Heart right ventricle (tissue), 16 donors: ENCODE results near the gene RAC2. TPM values are rescaled to one million over a fixed set of nuclear protein-coding genes. Genes with fewer than 3 reads are reported as not detected.

Experiments used
- ATAC-seq, 8 donors: fragments of 200-7000 bp; cut with Tn5 transposase; one replicate each; pipeline ENCODE4 v1.9.1; 2020; ENCODE audit warnings: mild to moderate bottlenecking in 8 of 8, moderate library complexity in 8 of 8, moderate number of reproducible peaks in 1 of 8
- DNase-seq, 2 donors: peaks; one replicate each; pipeline ENCODE4 v3.0.0-alpha.2; 2020
- H3K27ac ChIP-seq, 10 donors: fragments of 200-600 bp; sonication (generic) in 2 of 10; one replicate each; pipeline versions ENCODE4 v1.5.0 to v1.8.0; 2020 to 2022; ENCODE audit warnings: mild to moderate bottlenecking in 3 of 10
- H3K27me3 ChIP-seq, 7 donors: fragments of 200-600 bp; one replicate each; pipeline ENCODE4 v1.8.0; 2021 to 2022; ENCODE audit warnings: mild to moderate bottlenecking in 2 of 7
- H3K36me3 ChIP-seq, 9 donors: fragments of 200-600 bp; sonication (generic) in 1 of 9; one replicate each; pipeline versions ENCODE4 v1.5.0 to v1.8.0; 2020 to 2022; ENCODE audit warnings: mild to moderate bottlenecking in 2 of 9
- H3K4me1 ChIP-seq, 9 donors: fragments of 200-600 bp; sonication (generic) in 1 of 9; one replicate each; pipeline versions ENCODE4 v1.5.0 to v1.8.0; 2020 to 2022; ENCODE audit warnings: mild to moderate bottlenecking in 4 of 9
- H3K4me3 ChIP-seq, 10 donors: fragments of 200-600 bp; sonication (generic) in 2 of 10; one replicate each; pipeline versions ENCODE4 v1.5.0 to v1.8.0; 2020 to 2022; ENCODE audit warnings: mild to moderate bottlenecking in 7 of 10, moderate library complexity in 2 of 10
- H3K9me3 ChIP-seq, 11 donors: fragments of 200-600 bp in 10 of 11; sonication (generic) in 2 of 11; one replicate each; pipeline versions ENCODE4 v1.5.0 to v1.8.0; 2013 to 2022; ENCODE audit warnings: mild to moderate bottlenecking in 2 of 11, control low read depth in 1 of 11, moderate library complexity in 1 of 11
- CTCF ChIP-seq, 9 donors: fragments of 200-600 bp; sonication (generic) in 2 of 9; IDR thresholded peaks; one replicate each; pipeline versions ENCODE4 v1.5.0 to v1.8.0; 2021 to 2022; ENCODE audit warnings: antibody characterized with exemption in 9 of 9, mild to moderate bottlenecking in 5 of 9, moderate library complexity in 1 of 9
- WGBS, 2 donors: extraction: QIAGEN DNeasy Blood & Tissue Kit; methylation state at CpG; one replicate each; pipeline ENCODE4 v1.1.7; 2013; ENCODE audit warnings: inconsistent platforms in 1 of 2; 5-methylcytosine and 5-hydroxymethylcytosine counted together
- intact Hi-C, 10 donors: fragments of 100-400 bp; cut with DNase I; formaldehyde crosslinking; loops; one replicate each; pipeline versions ENCODE4 v1.11.1 to v1.14.2; 2022
- polyA plus RNA-seq, 2 donors: library from polyadenylated mRNA; stranded (reverse); fragments of 200-250 nt; gene quantifications; one replicate each; pipeline ENCODE4 v1.2.3, GENCODE V29; 2013
- total RNA-seq, 10 donors: library from RNA; stranded (reverse); fragmentation: NEBNext Ultra II Directional in 3 of 10; extraction: Animal tissue kit (Norgen Biotek cat#: 25700) in 3 of 10; gene quantifications; one replicate each; pipeline versions ENCODE4 v1.2.1 to v1.2.4, GENCODE V29; 2021 to 2023
- donor health status: Arrhythmogenic right ventricular cardiomyopathy.
- donor health status: ischemic (EF 13 %, LVEDD 7.1; RV severe dilation, severe dysfunction).
- donor health status: healthy with polysubstance abuse.
- donor health status: DM: no; HTN: yes; CAD: no.
- donor health status: DM: no; HTN: no; CAD: no.
- donor health status: ischemic (EF 25% LVEDD 6.9; RV normal size, moderate dysfunction).
- donor health status: ischemic (EF 25% LVEDD 5.7; RV mildly dilated, moderate dysfunction).
- donor health status: healthy.
- donor health status: DM: yes; HTN: yes; CAD: no.
- donor health status: Ischemic cardiomyopathy.
- donor health status: ischemic (EF 35%, LVEDD 5.7; RV mildly dilated, moderate dysfunction).
- donor health status: nonischemic (EF 11% LVEDD 7.7; RV severe dilation, severe dysfunction).
- donor health status: DM: yes; HTN: yes; CAD: no.
- donor health status: PGD.
- donor health status: ischemic (EF 29% LVEDD 5.4; RV normal size, mild dysfunction).
- donor health status: nonischemic (EF 23%, LVEDD 6.1; RV moderate dilation, normal function).

The RAC2 gene
- total and polyA plus RNA-seq, 12 donors = 1.1 to 37.1 (median 3.5) TPM

GRCh38 chr22:37267661-37268413 is 23.8 kb upstream of the RAC2 start:
- Histone ChIP-seq H3K4me3 (peak overlapping the region in 4 of 10 donors; percentile 46 to 62 (median 51)), H3K27me3 (peaks cover 0 to 52% (median 20%) of the 10 kb centered on the region in 7 donors), H3K27ac (peak overlapping the region in 4 of 10 donors; percentile 19 to 93 (median 40)), H3K9me3 (peaks cover 0 to 19% (median 10%) of the 10 kb centered on the region in 11 donors), H3K4me1 (peaks cover 0 to 59% (median 0%) of the 10 kb centered on the region in 9 donors), H3K36me3 (no peaks in the 10 kb centered on the region)
- ATAC-seq (no peak), DNase-seq (no peak)
- TF ChIP-seq CTCF (IDR thresholded peaks at IDR 0.05) = no peak
- intact Hi-C loops = loop anchor here in 3 of 10 donors (5.0 to 10.0 kb wide), 4 partner anchors 44 to 189 kb away; partner anchors contain the start of gene ELFN2 (in 1 of the 3)
- WGBS, 2 donors = 74 to 78% methylated on average over 11 of the region's 11 CpGs

- Histone ChIP-seq H3K27ac (peak overlapping the region in 4 of 10 donors; percentile 4 to 93 (median 40)), H3K4me3 (peak overlapping the region in 9 of 10 donors; percentile 5 to 62 (median 41)), H3K9me3 (peaks cover 0 to 19% (median 10%) of the 10 kb centered on the region in 11 donors), H3K27me3 (peaks cover 0 to 49% (median 25%) of the 10 kb centered on the region in 7 donors), H3K4me1 (peaks cover 0 to 52% (median 0%) of the 10 kb centered on the region in 9 donors), H3K36me3 (no peaks in the 10 kb centered on the region)
- 11 to 13% methylated on average over 22 of the region's 22 CpGs for WGBS, 2 donors
- DNase-seq (peak in 1 of 2 donors; percentile 53), ATAC-seq (peak; percentile 54 to 77 (median 68))
- intact Hi-C loops = loop anchor here in 3 of 10 donors (5.0 to 10.0 kb wide), 4 partner anchors 45 to 190 kb away; partner anchors contain the start of gene ELFN2 (in 1 of the 3)
- TF ChIP-seq CTCF (IDR thresholded peaks at IDR 0.05) = peak; percentile 33 to 90 (median 69)
These were observed 23.1 kb upstream of the RAC2 start for GRCh38 chr22:37267135-37267587.

GRCh38 chr22:37266581-37267134 is 22.6 kb upstream of the RAC2 start:
- ATAC-seq (peak in 5 of 8 donors; percentile 5 to 45 (median 18)), DNase-seq (no peak)
- intact Hi-C loops = loop anchor here in 3 of 10 donors (5.0 to 10.0 kb wide), 4 partner anchors 46 to 191 kb away; partner anchors contain the start of gene ELFN2 (in 1 of the 3)
- Histone ChIP-seq H3K36me3 (no peaks in the 10 kb centered on the region), H3K4me1 (peaks cover 0 to 47% (median 0%) of the 10 kb centered on the region in 9 donors), H3K9me3 (peaks cover 0 to 19% (median 10%) of the 10 kb centered on the region in 11 donors), H3K4me3 (peak overlapping the region in 9 of 10 donors; percentile 5 to 62 (median 41)), H3K27ac (peak overlapping the region in 3 of 10 donors; percentile 4 to 93 (median 40)), H3K27me3 (peaks cover 0 to 48% (median 30%) of the 10 kb centered on the region in 7 donors)
- TF ChIP-seq CTCF (IDR thresholded peaks at IDR 0.05) = no peak
- 46 to 48% methylated on average over 18 of the region's 18 CpGs for WGBS, 2 donors
